IMR-90 (cell line): ENCODE results near the gene CELSR2. TPM values are rescaled to one million over a fixed set of nuclear protein-coding genes. Genes with fewer than 3 reads are reported as not detected.

Experiments used
- ATAC-seq: fragments of 200-7000 bp; cut with Tn5 transposase; 2 replicates; pipeline ENCODE4 v1.9.1; 2020; ENCODE audit warnings: low read depth, mild to moderate bottlenecking, moderate library complexity
- BruUV-seq: library from RNA; stranded (reverse); fragments of 400-500 nt; replicated peaks from 2 replicates; lab custom pipeline; 2021; lab: Mats Ljungman, UMichigan
- CTCF ChIA-PET: fragments of 300-600 bp; formaldehyde crosslinking; extraction: SDS; loops from one replicate; lab custom pipeline; 2021; ENCODE audit warnings: antibody characterized with exemption; lab: Yijun Ruan, JAX
- POLR2A ChIA-PET: fragments of 300-600 bp; sonication (Branson Sonifier 250); formaldehyde crosslinking; loops from one replicate; lab custom pipeline; 2022; ENCODE audit warnings: antibody characterized with exemption; ENCODE audit not compliant: unreplicated experiment; lab: Charles Lee
- DNase-seq: peaks from one replicate; pipeline ENCODE4 v3.0.0; 2013
- H2AFZ ChIP-seq: replicated peaks from 2 replicates; pipeline ENCODE3; 2013; ENCODE audit warnings: low read length, mild to moderate bottlenecking; ENCODE audit not compliant: poor library complexity
- H2AK5ac ChIP-seq: 2 replicates; pipeline ENCODE4 v1.6.1; 2013; ENCODE audit warnings: low read depth, low read length, inconsistent platforms
- H2AK9ac ChIP-seq: replicated peaks from 2 replicates; pipeline ENCODE3; 2013; ENCODE audit warnings: mild to moderate bottlenecking, low read depth, low read length, moderate library complexity; ENCODE audit not compliant: poor library complexity
- H2BK120ac ChIP-seq: 2 replicates; pipeline ENCODE4 v1.6.1; 2013; ENCODE audit warnings: low read depth, low read length, inconsistent platforms
- H2BK15ac ChIP-seq: 3 replicates; pipeline ENCODE4 v1.6.1; 2013; ENCODE audit warnings: low read depth, low read length, inconsistent platforms
- H2BK20ac ChIP-seq: 2 replicates; pipeline ENCODE4 v1.6.1; 2013; ENCODE audit warnings: low read depth, mild to moderate bottlenecking, inconsistent platforms, low read length, moderate library complexity
- H2BK5ac ChIP-seq: 2 replicates; pipeline ENCODE4 v1.6.1; 2013; ENCODE audit warnings: mild to moderate bottlenecking, low read depth, low read length, inconsistent platforms; ENCODE audit not compliant: poor library complexity, severe bottlenecking
- H3K14ac ChIP-seq: replicated peaks from 2 replicates; pipeline ENCODE4 v1.6.1; 2013; ENCODE audit warnings: low read depth, low read length, inconsistent platforms
- H3K18ac ChIP-seq: 2 replicates; pipeline ENCODE4 v1.6.1; 2013; ENCODE audit warnings: low read depth, low read length, control low read depth
- H3K23ac ChIP-seq: 2 replicates; pipeline ENCODE4 v1.6.1; 2013; ENCODE audit warnings: low read depth, low read length, inconsistent platforms
- H3K27ac ChIP-seq: 2 replicates; pipeline ENCODE4 v1.5.1; 2013; ENCODE audit warnings: mild to moderate bottlenecking, control low read depth, low read length; ENCODE audit not compliant: insufficient read depth
- H3K27me3 ChIP-seq: 2 replicates; pipeline ENCODE4 v1.6.1; 2013; ENCODE audit warnings: low read length; ENCODE audit not compliant: control insufficient read depth, insufficient read depth
- H3K36me3 ChIP-seq: 2 replicates; pipeline ENCODE4 v1.6.1; 2013; ENCODE audit warnings: low read length, mixed read lengths; ENCODE audit not compliant: control insufficient read depth, insufficient read depth
- H3K4ac ChIP-seq: 2 replicates; pipeline ENCODE4 v1.6.1; 2013; ENCODE audit warnings: low read depth, low read length, inconsistent platforms
- H3K4me1 ChIP-seq: 2 replicates; pipeline ENCODE4 v1.6.1; 2013; ENCODE audit warnings: low read length, mixed read lengths; ENCODE audit not compliant: control insufficient read depth, insufficient read depth
- H3K4me2 ChIP-seq: 2 replicates; pipeline ENCODE4 v1.6.1; 2013; ENCODE audit warnings: low read depth, mild to moderate bottlenecking, control low read depth, low read length, moderate library complexity
- H3K4me3 ChIP-seq: 2 replicates; pipeline ENCODE4 v1.5.1; 2013; ENCODE audit warnings: low read depth, mild to moderate bottlenecking, control low read depth, low read length, moderate library complexity; ENCODE audit not compliant: insufficient read depth
- H3K56ac ChIP-seq: 2 replicates; pipeline ENCODE4 v1.6.1; 2013; ENCODE audit warnings: low read length, inconsistent platforms; ENCODE audit not compliant: insufficient read depth; ENCODE audit errors: extremely low read depth
- H3K79me1 ChIP-seq, 2 experiments: 2 replicates each; pipeline ENCODE4 v1.6.1; 2013; ENCODE audit warnings: low read length in 2 of 2, inconsistent platforms in 1 of 2, low read depth in 1 of 2
- H3K9ac ChIP-seq: 2 replicates; pipeline ENCODE4 v1.6.1; 2013; ENCODE audit warnings: low read depth, low read length, control low read depth
- H3K9me1 ChIP-seq: 2 replicates; pipeline ENCODE4 v1.6.1; 2013; ENCODE audit warnings: low read length, inconsistent platforms; ENCODE audit not compliant: insufficient read depth
- H3K9me3 ChIP-seq: 2 replicates; pipeline ENCODE4 v1.6.1; 2013; ENCODE audit warnings: low read length; ENCODE audit not compliant: control insufficient read depth, insufficient read depth
- H4K20me1 ChIP-seq: 2 replicates; pipeline ENCODE4 v1.6.1; 2013; ENCODE audit warnings: low read length, inconsistent platforms; ENCODE audit not compliant: insufficient read depth
- H4K5ac ChIP-seq: 2 replicates; pipeline ENCODE4 v1.6.1; 2013; ENCODE audit warnings: mild to moderate bottlenecking, low read depth, low read length, control low read depth
- H4K8ac ChIP-seq, 2 experiments: 2 replicates each; pipeline ENCODE4 v1.6.1; 2013; ENCODE audit warnings: low read depth in 2 of 2, low read length in 2 of 2, control low read depth in 1 of 2, inconsistent platforms in 1 of 2
- H4K91ac ChIP-seq: 2 replicates; pipeline ENCODE4 v1.6.1; 2013; ENCODE audit warnings: low read depth, low read length, inconsistent platforms; ENCODE audit not compliant: insufficient read depth
- CHD1 ChIP-seq: IDR thresholded peaks from 2 replicates; pipeline ENCODE4 v1.6.1; 2012; ENCODE audit warnings: low read depth, low read length, improper control_type of control experiment
- FOS ChIP-seq: fragments of 150-350 bp; IDR thresholded peaks from 2 replicates; pipeline ENCODE4 v1.6.1; 2016; ENCODE audit warnings: low read depth, low read length
- MAZ ChIP-seq: IDR thresholded peaks from 2 replicates; pipeline ENCODE4 v1.6.1; 2012; ENCODE audit warnings: low read depth, mild to moderate bottlenecking, low read length, improper control_type of control experiment, moderate library complexity, borderline replicate concordance
- NFE2L2 ChIP-seq: fragments of 150-350 bp; IDR thresholded peaks from 2 replicates; pipeline ENCODE4 v1.6.1; 2016; ENCODE audit warnings: low read depth, mild to moderate bottlenecking, low read length
- RCOR1 ChIP-seq: IDR thresholded peaks from 2 replicates; pipeline ENCODE4 v1.6.1; 2012; ENCODE audit warnings: mild to moderate bottlenecking, low read length, improper control_type of control experiment; ENCODE audit not compliant: insufficient replicate concordance
- SMC3 ChIP-seq: fragments of 150-350 bp; IDR thresholded peaks from 2 replicates; pipeline ENCODE4 v1.6.1; 2016; ENCODE audit warnings: low read depth, mild to moderate bottlenecking, antibody characterized with exemption, low read length, moderate library complexity
- WGBS, 2 experiments: methylation state at CpG; one replicate each; pipeline versions ENCODE4 v1.1.5 to v1.1.7; 2013; ENCODE audit warnings: missing lambda C conversion rate in 2 of 2; ENCODE audit not compliant: insufficient read length in 1 of 2; ENCODE audit errors: extremely low coverage in 2 of 2; 5-methylcytosine and 5-hydroxymethylcytosine counted together
- dilution Hi-C: fragments of 300-500 bp; cut with HindIII; formaldehyde crosslinking; loops from one replicate; pipeline ENCODE4 v1.14.3; 2018; ENCODE audit warnings: low sequenced_read_pairs; ENCODE audit not compliant: unreplicated experiment
- in situ Hi-C: fragments of 300-500 bp; cut with MboI; formaldehyde crosslinking; loops from 3 replicates; pipeline ENCODE4 v1.14.3; 2019; ENCODE audit warnings: low sequenced_read_pairs, inconsistent platforms, mixed read lengths
- intact Hi-C: fragments of 100-400 bp; cut with micrococcal nuclease; formaldehyde crosslinking; loops from 2 replicates; pipeline ENCODE4 v1.10.0; 2022
- polyA plus RNA-seq, 3 experiments: library from polyadenylated mRNA; depleted of rRNA; stranded (reverse); fragments of >200 nt; gene quantifications; 2 replicates each; pipeline ENCODE4 v1.2.3, GENCODE V29; 2012; ENCODE audit warnings: low replicate concordance in 1 of 3
- total RNA-seq: library from RNA; depleted of rRNA; stranded (reverse); fragments of >200 nt; gene quantifications from 2 replicates; pipeline ENCODE4 v1.2.3, GENCODE V29; 2012
- TF ChIP-seq, protein P1 (sequence below): fragments of 150-350 bp; IDR thresholded peaks from 2 replicates; pipeline ENCODE4 v1.6.1; 2016; ENCODE audit warnings: low read depth, mild to moderate bottlenecking, low read length, moderate library complexity, borderline replicate concordance

Gene CELSR2
- total and polyA plus RNA-seq, 2 of the 4 experiments (the other 2 are of a cell fraction), result 1.3 to 5.3 TPM

GRCh38 chr1:109309347-109309746 is 60.0 kb downstream of the CELSR2 start:
- Histone ChIP-seq H3K14ac (0 out of 2 replicates have a peak overlapping the region, but pooled peaks have one; percentile 41), H3K4me3 (no peak overlapping the region), H2BK120ac (peak overlapping the region; percentile 11; the same call in 1 of the 2 replicates), H2BK20ac (peak overlapping the region; percentile 47; the same call in 1 of the 2 replicates), H3K18ac (peak overlapping the region; percentile 66), H2AK5ac (no peak overlapping the region), H4K5ac (peak overlapping the region; percentile 14; the same call in 1 of the 2 replicates), H3K4me1 (peaks cover 19% of the 10 kb centered on the region), H3K56ac (no peak overlapping the region), H4K8ac (peak overlapping the region in 1 of 2 experiments; percentile 18; a peak in 1 of 4 replicates), H3K23ac (no peak overlapping the region), H3K4me2 (peak overlapping the region; percentile 7), H3K79me1 (no peaks in the 10 kb centered on the region), H2BK5ac (peak overlapping the region; percentile 83), H3K27ac (peak overlapping the region; percentile 49; the same call in 1 of the 2 replicates), H2AK9ac (no peak overlapping the region), H3K9me1 (peaks cover 19% of the 10 kb centered on the region), H4K20me1 (peaks cover 3% of the 10 kb centered on the region; the same call in 1 of the 2 replicates), H3K9me3 (no peaks in the 10 kb centered on the region), H4K91ac (peak overlapping the region; percentile 59; the same call in 1 of the 2 replicates), H3K9ac (no peak overlapping the region), H3K27me3 (no peaks in the 10 kb centered on the region), H2BK15ac (no peak overlapping the region), H3K4ac (peak overlapping the region; percentile 86; the same call in 1 of the 2 replicates), H2AFZ (no peak overlapping the region), H3K36me3 (peaks cover 6% of the 10 kb centered on the region; the same call in 1 of the 2 replicates)
- DNase-seq (peak; percentile 56), ATAC-seq (peak; percentile 72)
- in situ Hi-C loops (no loop called here), dilution Hi-C loops (no loop called here), intact Hi-C loops (no loop called here)
- ChIA-PET POLR2A (no interaction called here), CTCF (interaction anchor here (0.6 to 0.9 kb wide), 2 partner anchors 12 to 27 kb away, joined by 3 to 4 read pairs; partner anchors contain the start of gene PSRC1)
- BruUV-seq, result no TSS peak
- TF ChIP-seq NFE2L2, result no peak
- no peak for TF ChIP-seq CHD1
- no peak for TF ChIP-seq MAZ
- no peak for TF ChIP-seq RCOR1
- TF ChIP-seq, protein P1, sequence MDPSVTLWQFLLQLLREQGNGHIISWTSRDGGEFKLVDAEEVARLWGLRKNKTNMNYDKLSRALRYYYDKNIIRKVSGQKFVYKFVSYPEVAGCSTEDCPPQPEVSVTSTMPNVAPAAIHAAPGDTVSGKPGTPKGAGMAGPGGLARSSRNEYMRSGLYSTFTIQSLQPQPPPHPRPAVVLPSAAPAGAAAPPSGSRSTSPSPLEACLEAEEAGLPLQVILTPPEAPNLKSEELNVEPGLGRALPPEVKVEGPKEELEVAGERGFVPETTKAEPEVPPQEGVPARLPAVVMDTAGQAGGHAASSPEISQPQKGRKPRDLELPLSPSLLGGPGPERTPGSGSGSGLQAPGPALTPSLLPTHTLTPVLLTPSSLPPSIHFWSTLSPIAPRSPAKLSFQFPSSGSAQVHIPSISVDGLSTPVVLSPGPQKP, result no peak
- TF ChIP-seq FOS, result no peak
- TF ChIP-seq SMC3, result no peak
- no CpG with 5 or more reads among the region's 2 CpGs for WGBS, 2 experiments
